H54 (cell line): Measurements from ENCODE around the gene HES5.
A peak's percentile ranks its signal among the peaks of the same experiment; 100 is the strongest.
"Not testable (repeated sequence)": the region's sequence is repeated elsewhere in the genome, so short reads cannot be mapped to it uniquely, and the experiment has no call there.

Experiments used
- DNase-seq: peaks from one replicate; pipeline ENCODE4 v3.0.0; 2011; ENCODE audit warnings: low spot score, mixed read lengths; ENCODE audit not compliant: insufficient read length
- FAIRE-seq: peaks from 3 replicates; lab custom pipeline; 2011; peaks lifted over from hg19 to GRCh38; lab: Jason Lieb, UNC
- POLR2A ChIP-seq: IDR thresholded peaks from 2 replicates; pipeline ENCODE4 v1.6.1; 2011; ENCODE audit warnings: low read depth, mild to moderate bottlenecking, low read length

HES5 gene

DNA sequence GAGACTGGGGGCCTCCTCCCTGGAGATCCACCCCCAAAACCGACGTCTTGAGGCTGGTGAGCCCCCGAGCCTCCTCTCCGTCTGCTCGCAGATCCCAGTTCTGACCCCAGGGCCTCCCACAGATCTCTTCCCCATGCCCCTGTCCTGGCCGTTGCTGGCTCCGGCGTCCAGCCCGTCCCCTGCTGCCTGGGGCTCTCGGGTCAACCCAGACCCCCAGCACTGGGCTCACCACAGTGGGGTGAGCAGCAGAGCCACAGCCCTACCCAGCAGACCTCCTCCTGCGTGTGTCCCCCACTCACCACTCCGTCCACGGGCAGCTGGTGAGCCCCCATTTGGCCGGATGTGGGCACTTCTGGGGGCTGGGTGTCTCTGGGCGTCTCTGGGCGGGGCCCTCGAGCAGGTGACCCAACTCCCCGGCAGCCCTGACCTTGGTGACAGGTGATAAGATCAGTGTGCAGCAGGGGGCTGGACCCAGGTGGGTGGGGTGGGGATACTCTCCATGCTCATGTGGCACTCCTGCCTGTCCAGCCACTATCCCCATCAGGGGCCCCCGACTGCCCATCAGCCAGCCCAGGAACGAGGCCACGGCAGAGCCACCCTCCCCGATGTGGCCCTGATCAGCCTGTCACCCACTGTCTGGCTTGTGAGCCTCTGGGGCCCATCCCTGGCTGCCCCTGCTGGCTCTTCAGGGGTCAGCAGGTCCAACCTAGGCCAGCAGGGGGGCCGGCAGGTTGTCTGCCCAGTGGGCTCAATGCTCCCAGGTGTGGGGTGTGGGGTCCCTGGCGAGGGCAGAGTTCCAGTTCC is 26.8 kb upstream of the HES5 start:
- FAIRE-seq, result no peak
- no peak for DNase-seq

DNA sequence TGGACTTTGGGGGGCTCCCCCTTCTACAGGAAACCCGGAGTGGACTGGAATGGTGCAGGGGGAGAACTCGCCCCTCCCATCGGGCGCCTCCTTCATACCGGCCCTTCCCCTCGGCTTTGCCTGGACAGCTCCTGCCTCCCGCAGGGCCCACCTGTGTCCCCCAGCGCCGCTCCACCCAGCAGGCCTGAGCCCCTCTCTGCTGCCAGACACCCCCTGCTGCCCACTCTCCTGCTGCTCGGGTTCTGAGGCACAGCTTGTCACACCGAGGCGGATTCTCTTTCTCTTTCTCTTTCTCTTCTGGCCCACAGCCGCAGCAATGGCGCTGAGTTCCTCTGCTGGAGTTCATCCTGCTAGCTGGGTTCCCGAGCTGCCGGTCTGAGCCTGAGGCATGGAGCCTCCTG is 26.2 kb upstream of the HES5 start, which contains the start of gene TNFRSF14:
Gene TNFRSF14, plus strand, starts transcription at position 95 of the 401 bp plus-strand sequence. Its CDS starts 294 bp downstream, at position 389.
- TF ChIP-seq POLR2A, result peak; percentile 5; the same call in 1 of the 2 replicates
- FAIRE-seq (no peak), DNase-seq (no peak)

More for the DNA sequence above, 26.8 kb upstream of the HES5 start:
- TF ChIP-seq POLR2A, result no peak

DNA sequence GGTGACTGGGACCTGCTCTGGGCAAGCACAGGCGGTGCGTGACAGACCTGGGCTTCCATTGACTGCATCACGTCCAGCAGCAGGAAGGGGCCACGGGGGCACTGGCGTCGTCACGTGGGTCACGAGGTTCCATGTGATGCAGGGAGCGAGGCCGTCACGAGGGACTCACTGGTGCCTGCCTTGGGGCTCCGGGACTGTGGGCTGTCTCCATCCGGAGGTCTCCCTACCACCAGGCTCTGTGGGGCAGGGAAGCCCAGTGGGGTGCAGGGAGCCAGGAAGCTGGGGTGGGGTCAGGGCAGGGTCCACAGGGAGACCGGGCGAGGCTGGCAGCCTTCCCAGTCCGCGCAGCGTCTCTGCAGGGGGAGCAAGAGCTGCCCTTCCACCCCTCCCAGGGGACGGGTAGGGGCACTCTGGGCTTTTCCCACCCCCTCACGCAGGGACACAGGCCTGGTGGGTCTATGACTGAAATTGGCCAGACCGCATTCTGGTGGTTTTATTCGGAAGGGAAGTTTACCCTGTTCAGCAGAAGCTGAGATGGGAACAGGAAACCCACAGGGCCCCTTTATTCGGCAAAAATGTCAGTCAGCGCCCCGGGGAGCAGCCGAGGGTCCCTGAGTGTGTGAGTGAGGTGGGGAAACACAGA is 25.7 kb upstream of the HES5 start:
- FAIRE-seq (no peak), DNase-seq (no peak)
- no peak for TF ChIP-seq POLR2A

DNA sequence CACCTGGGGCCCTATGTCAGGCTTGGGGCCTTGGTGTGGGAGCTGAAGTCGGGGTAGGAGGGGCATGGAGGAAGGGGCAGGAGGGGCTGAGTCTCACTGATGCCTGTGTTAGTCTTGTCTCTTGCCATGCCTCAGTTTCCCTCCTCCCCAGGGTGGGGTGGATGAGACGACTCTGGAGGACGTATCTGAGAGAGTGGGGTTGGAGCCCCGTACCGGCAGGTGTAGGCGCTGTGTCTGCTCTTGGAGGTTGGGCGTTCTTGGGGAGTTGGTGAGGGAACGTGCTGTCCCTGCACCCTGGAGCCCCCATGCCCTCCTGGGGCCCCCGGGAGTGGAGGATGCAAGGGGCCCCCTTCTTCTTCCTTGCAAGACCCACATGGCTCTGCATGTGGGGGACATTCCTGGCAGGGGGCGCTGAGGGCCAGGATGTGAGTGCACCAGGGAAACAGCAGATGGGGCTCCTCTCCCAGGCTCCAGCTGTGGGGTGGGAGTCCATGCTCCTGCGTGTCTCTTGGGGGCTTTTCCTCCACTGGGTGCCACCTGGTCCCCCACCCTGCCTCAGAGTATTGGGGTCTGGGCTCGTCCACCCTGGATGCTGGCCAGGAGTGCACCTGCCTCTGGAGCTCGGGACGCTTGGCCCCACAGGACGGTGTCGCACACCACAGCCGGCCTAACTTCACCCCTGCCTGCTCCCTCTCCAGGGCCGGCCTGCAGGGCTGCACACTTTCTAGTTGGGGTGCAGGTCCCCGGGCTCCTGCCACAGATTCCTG is 24.7 kb upstream of the HES5 start:
- FAIRE-seq (no peak), DNase-seq (no peak)
- no peak for TF ChIP-seq POLR2A

DNA sequence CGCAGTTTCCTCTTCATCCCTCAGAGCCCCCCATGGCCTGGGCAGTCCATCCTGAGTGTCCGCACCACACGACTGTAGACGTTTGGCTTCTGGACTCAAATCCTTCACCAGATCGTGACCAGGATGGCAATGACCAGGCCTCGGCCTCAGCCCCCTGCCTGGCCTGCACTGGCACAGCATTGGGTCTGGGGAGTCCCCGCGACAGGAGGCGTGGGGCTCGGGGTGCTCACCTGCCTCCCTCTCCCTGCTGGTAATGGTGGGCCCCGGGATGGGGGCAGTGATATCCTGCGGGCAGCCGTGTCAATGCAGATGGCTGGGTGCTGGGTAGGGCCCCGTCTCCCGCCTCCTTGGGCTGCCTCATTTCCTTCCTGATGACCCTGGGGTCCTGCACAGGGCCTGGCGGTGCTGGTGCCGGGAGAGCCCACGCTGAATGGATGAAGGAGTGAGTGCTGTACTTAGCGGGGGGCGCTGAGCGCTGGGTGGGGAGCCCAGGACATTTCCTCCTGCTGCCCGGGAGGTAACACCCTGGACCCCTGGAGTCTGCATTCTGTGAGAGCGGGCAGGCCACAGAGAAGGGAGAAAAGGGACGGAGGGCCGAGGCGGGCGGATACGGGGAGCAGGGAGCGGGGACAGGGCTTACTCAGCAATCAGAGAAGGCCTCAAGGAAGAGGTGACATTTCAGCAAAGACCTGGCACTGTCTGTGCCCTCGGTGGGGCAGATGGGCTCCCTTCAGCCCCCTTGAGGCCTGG is 24.0 kb upstream of the HES5 start:
- TF ChIP-seq POLR2A, result no peak
- no peak for DNase-seq
- FAIRE-seq, result no peak

DNA sequence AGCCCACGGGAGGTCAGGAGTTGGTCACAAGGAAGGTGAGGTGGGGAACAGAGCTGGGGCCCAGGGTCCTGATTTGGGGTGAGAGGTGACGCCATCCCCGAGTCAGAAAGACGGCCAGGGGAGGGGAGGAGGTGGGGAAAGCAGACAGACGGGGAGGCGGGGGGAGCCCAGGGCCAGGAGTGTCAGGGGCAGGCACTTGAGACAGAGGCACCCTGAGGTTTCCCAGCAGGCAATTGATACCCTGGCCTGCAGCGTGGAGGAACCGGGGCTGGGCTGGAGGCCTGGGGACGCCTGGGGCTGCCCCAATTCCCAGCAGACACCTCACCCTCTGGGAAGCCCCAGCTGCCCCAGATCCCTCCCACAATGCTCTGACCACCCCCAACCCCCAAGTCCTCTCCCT is 23.0 kb upstream of the HES5 start:
- not testable (repeated sequence) for FAIRE-seq, DNase-seq

DNA sequence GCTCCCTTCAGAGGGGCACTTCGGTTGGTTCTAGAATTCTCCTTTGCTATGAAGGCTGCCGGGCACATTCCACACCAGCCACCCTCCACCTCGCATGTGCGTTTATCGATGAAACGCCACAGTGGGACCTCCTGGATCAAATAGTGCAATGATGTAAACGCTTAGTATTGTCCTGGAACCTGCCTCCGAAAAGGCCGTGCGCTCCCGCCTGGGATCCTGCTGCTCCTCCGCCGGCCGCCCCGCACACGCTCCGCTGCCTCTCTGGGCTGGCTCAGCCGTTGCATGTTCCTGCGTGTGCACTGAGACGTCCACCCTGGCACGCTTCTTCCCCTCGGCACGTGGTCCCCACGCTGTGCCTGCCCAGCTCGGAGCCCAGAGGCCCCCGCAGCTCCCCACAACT is 22.1 kb upstream of the HES5 start:
- no peak for TF ChIP-seq POLR2A
- FAIRE-seq, result no peak
- DNase-seq, result no peak

DNA sequence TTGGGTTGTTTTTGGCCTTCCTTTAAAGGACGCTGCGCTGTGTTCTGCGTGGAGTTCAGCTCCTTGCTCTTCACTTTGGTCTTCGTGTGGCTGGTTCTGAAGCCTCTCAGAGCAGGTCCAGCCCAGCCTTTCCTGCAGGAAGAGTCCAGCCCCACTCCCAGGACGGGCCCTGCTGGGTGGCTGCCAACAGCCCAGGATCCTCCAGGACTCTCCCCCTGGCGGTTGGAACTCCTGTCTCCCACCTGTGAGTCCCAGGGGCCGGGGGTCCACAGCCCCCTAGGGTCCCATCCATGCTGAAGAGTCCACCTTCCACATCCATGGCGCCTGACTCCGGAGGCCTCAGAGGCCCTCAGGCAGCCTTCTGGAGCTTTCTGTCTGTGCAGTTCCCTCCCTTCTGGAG is 21.5 kb upstream of the HES5 start:
- FAIRE-seq, DNase-seq: not testable (repeated sequence)

DNA sequence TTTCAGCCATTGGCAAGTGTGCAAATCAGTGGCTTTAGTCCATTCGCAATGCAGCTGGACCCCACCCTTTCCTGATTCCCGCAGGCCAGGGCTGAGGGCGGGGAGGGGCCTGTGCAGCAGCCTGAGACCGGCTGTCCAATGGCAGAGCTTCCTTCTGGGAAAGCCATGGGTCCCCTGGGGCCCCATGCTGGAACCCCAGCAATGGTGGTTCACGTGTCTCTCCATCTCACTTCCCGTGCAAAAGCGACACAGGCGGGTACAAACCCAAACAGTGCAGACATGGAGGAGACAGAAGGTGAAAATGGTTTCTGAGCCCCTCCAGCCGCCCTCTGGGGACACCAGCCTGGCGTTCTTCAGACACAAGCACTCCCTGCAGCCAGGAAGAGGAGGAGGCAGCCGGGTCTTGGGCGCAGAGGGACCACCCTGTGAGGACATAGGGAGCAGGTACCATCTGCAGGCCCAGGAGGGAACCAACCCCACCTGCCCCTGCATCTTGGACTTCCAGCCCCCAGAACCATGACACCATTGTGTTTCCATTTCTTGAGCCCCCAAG is 20.3 kb upstream of the HES5 start:
- DNase-seq, FAIRE-seq: not testable (repeated sequence)

DNA sequence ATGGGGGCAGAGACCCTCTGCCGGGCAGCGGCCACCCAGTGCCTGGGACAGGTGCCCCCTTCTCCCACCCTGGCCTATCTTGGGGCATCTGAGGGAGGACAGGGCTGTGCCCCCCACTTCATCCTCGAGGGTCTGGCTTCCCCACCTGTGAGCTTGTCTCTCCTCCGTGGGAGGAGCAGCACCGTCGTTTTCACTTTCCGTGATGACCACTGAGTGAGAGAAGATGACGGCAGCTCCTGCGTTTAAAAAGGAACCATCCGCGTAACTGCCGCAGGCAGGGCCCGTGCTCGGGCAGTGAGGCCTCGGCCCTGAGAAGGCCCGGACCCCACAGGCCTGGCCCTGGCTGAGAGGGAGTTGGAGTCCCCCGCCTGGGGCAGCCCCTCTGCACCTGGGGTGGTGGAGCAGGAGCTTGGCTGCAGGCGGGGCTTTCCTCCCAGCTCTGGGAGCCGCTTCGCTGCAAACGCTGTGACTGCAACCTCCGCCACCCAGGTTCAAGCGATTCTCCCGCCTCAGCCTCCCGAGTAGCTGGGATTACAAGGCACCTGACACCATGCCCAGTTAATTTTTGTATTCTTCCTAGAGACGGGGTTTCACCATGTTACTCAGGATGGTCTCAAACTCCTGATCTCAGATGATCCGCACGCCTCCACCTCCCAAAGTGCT is 19.4 kb upstream of the HES5 start:
- FAIRE-seq, DNase-seq: not testable (repeated sequence)

DNA sequence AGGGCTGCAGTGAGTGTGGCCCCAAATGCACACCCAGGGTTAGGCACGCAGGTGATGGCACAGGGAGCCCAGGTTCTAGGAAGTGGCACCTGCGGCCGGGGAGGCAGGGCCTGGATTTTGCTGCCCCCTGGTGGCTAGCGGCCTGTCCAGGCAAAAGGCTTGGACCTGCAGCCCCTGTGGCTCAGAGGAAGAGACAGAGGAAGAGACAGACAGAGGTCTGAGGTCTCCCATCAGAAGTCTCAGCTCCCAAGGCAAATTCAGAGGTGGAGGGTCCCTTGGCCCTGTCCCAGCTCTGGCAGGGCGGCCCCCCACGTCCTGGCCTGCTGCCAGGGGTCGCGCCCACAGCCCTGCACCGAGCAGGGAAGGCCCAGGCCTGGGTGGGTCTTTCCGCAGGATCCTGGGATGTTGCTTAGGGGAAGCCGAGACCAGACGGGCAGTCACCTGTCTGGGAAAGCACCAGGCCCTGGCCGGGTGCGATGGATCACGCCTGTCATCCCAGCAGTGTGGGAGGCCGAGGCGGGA is 18.1 kb upstream of the HES5 start:
- peak; percentile 78 for DNase-seq
- FAIRE-seq, result no peak
- no peak for TF ChIP-seq POLR2A

DNA sequence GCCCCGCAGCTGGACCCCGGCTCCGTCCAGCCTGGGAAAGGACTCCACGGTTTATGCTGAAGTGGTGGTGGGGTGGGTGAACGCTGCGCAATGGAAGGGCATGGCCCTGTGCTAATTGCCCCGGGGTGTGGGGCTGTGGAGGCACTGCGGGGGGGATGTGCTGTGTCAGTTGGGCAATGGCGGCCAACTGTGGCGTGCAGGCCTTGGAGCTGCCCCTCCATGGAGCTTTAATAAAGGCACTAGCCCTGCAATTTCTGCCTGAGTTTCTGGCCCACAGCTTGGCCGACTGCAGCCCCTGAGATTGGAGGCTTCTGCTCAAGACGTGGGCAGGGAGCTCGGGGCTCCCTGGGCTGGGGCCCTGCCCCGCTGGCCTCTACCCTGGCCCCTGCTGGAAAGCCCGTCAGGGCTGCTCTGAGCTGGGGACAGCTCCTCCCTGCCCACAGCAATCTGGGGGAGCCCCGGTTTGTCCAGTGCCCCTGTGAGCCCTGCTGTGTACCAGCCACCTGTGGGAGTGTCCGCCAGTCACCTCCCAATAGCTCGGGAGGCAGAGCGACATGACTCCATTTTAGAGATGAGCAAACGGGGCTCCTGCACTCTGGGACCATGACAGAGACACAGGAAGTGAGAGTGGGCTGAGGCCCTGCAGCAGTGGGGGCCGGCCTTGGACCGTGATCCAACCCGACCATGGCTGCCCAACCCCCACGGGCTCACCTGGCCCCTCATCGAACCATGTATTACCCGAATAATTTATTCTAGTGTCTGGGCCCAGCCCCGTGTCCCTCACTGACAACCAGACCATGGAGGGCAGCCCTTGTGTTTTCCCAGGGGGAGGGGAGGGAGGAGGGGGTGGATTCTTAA is 17.4 kb upstream of the HES5 start:
- FAIRE-seq, result no peak
- DNase-seq, result peak; percentile 52
- no peak for TF ChIP-seq POLR2A
